Measurements from ENCODE around the gene TRIM44.
"Not testable (repeated sequence)": the region's sequence is repeated elsewhere in the genome, so short reads cannot be mapped to it uniquely, and the experiment has no call there.

The TRIM44 gene

GRCh38 chr11:35764417-35764816, 101.8 kb downstream of the TRIM44 start:
- no peak for DNase-seq

- DNase-seq = no peak
These were observed 102.6 kb downstream of the TRIM44 start for GRCh38 chr11:35765211-35765610.

DNA sequence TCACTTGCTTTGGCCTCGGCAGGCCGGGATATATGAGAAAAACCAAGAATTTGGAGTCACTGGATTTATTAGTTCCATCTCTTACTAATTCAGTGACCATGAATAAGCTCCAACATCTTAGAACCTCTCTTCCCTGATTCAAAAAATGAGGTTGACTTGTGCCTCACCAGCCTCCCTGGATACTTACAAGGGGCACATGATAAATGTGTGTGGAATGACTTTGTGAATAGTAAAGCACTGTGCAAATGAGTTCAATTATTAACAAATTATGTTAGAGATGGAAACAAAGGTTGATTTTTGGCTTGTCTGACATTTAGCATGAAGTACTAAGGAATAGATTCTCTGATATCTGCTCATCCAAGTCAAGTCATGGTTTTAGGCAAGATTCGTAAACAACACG, 104.1 kb downstream of the TRIM44 start:
- DNase-seq = no peak

GRCh38 chr11:35770425-35770824, 107.8 kb downstream of the TRIM44 start:
- not testable (repeated sequence) for DNase-seq

DNA sequence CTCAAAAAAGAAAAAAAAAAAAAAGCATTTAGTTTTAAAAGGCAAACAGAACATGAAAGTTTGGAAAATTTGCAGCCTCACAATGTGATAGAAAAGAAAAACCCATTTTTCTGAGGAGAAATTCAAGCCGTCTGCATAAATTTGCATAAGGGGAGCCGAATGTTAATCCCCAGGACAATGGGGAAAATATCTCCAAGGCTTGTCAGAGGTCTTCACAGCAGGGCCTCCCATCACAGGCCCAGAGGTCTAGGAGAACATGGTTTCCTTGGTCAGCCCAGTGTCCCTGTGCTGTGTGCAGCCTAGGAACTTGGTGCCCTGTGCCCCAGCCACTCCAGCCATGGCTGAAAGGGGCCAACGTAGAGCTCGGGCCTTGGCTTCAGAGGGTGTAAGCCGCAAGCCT, 109.1 kb downstream of the TRIM44 start:
- no peak for DNase-seq

DNA sequence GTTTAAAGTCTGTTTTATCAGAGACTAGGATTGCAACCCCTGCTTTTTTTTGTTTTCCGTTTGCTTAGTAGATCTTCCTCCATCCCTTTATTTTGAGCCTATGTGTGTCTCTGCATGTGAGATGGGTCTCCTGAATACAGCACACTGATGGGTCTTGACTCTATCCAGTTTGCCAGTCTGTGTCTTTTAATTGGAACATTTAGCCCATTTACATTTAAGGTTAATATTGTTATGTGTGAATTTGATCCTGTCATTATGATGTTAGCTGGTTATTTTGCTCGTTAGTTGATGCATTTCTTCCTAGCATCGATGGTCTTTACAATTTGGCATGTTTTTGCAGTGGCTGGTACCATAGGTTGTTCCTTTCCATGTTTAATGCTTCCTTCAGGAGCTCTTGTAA, 114.7 kb downstream of the TRIM44 start:
- DNase-seq = not testable (repeated sequence)

DNA sequence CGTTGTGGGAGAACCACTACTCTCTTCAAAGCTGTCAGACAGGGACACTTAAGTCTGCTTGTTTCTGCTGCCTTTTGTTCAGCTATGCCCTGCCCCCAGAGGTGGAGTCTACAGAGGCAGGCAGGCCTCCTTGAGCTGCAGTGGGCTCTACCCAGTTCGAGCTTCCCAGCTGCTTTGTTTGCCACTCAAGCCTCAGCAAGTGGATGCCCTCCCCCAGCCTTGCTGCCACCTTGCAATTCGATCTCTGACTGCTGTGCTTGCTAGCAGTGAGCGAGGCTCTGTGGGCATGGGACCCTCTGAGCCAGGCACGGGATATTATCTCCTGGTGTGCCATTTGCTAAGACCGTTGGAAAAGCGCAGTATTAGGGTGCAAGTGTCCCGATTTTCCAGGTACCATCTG, 116.4 kb downstream of the TRIM44 start:
- DNase-seq = not testable (repeated sequence)

DNA sequence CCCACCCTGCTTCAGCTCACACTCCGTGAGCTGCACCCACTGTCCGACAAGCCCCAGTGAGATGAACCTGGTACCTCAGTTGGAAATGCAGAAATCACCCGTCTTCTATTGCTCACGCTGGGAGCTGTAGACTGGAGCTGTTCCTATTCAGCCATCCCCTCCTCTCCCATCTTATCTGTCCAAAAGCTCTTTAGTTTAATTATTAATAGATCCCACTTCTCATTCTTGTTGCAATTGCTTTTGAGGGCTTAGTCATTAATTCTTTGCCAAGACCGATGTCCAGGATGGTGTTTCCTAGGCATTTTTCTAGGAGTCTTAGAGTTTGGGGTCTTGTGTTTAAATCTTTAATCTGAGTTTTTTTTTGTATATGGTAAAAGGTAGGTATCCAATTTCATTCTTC, 116.8 kb downstream of the TRIM44 start:
- DNase-seq = no peak

DNA sequence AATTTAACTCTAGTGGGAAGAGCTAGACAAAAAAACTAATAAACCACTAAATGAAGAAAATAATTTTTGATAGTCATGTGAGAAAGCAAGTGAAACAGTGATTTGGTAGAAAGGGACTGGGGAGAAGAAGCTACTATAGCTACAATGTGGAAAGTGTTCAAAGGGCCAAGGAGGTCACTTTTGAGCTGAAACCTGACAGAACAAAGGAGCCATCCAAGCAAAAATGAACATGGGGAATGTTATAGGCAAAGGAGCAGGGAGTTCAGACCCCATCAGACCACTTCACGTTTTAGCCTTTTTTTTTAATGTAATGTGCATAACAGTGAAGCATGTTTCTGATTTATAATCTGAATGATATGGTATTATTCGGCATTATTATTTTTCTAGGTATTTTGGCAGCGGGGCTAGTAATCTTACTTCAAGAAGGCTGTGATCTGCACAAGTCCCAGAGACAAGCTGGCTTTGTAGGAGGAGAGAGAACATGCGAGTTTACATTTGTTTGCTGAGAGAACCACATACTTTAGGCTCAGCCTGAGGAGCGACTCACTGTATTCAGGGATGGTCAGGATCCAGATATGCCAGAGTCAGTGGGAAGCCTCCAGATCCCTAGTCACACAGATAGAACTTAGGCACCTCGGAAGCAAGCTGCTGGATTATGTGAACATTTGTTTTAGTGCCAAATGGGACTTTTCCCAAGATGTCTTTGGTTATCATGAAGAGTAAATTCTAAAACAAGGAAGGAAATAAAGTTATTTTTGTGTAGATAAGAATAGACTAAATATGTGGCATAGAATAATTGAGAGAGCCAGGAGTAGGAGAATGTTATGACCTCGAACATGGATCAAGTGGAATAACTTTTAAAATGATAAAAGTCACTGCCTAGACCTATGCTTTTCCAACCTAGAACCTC, 118.6 kb downstream of the TRIM44 start:
- no peak for DNase-seq

DNA sequence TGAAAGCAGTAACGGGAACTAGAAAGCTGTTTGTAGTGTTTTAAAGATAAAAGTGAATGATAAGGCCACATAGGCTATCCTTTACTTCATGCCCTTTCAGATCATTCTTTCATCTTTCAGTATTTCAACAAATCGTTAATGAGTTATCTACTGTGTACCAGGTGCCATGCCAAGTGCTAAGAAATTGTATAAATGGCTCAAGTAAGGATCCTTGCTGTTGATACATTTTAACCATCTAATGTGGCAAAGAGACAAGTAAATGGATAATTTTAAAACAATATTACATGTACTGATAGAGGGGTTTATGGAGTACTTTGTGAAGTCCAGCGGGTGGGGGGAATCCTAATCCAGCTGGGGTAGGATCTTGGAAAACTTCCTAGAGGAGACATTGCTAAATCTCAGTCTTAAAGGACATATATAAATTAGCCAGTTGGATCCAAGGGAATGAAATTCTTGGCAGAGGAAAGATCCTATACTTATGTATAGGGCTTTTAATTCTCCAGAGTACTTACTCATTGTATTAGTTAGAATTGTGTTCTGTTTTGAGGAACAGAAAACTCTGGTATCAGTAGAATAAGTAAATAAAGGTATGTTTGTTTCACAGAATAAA, 119.4 kb downstream of the TRIM44 start:
- DNase-seq = no peak

GRCh38 chr11:35783809-35784208, 121.2 kb downstream of the TRIM44 start:
- no peak for DNase-seq

DNA sequence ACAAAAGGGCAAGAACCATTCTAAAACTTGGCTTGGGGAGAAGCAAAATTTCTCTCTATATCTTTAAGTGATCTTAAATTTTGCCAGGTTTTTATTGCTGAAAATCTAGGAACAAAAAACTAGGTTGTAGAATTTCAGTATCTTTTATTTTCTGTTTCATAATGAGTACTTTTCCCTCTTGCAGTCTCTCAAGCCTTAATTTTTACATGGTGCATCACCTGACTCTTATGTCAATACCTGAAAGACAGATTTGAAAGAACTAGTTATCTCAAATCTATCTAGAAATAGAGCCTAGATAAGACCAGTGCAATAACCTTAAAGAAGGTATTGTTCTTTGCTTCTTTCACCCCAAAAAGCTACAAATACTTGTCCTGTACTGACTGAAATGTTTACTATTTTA, 122.1 kb downstream of the TRIM44 start:
- DNase-seq = no peak

- no peak for DNase-seq
These were observed 123.0 kb downstream of the TRIM44 start for GRCh38 chr11:35785287-35786167.

GRCh38 chr11:35786188-35786587, 123.6 kb downstream of the TRIM44 start:
- DNase-seq = no peak

DNA sequence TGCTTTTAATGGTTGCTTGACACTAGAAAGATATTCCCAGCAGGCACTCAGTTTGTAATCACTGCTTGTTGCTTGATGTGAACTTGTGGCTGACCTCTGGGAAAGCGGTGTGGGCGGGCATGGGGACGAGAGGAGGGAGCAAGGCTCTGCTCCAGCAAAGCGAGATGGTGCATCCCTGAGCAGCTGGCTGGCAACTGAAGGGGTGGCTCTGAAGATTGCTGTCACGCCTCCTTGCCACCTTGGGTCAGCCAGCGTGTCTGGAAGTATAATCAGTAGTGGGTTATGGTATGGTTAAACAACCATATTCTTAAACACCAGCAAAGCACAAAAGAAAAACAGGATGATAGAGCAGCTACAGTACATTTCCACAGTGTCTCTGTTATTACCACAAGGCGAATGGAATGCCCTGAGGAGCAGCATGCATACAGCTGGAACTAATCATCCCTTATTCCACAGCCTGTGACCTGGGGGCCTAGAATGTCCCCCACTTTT, 124.5 kb downstream of the TRIM44 start:
- DNase-seq = no peak

DNA sequence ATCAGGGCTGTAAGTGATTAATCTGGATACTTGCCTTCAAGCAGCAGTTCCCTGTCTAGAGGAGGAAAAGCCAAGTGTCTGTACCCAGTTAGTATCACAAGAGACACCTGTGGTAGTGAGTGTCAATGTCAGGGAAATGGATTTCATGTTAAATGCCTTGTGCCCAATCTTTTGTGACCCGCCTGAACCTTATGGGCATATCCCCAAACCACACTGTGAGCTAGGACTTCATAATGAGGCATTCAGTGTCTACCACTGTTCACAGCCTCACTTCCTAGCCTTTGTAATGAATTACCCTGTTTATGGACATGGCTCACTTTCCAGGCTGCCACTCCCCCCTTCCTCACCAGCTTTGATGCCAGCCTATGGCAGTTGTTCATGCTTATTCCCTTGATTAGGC, 125.1 kb downstream of the TRIM44 start:
- DNase-seq = no peak

GRCh38 chr11:35791088-35791958, 128.7 kb downstream of the TRIM44 start:
- no peak for DNase-seq

DNA sequence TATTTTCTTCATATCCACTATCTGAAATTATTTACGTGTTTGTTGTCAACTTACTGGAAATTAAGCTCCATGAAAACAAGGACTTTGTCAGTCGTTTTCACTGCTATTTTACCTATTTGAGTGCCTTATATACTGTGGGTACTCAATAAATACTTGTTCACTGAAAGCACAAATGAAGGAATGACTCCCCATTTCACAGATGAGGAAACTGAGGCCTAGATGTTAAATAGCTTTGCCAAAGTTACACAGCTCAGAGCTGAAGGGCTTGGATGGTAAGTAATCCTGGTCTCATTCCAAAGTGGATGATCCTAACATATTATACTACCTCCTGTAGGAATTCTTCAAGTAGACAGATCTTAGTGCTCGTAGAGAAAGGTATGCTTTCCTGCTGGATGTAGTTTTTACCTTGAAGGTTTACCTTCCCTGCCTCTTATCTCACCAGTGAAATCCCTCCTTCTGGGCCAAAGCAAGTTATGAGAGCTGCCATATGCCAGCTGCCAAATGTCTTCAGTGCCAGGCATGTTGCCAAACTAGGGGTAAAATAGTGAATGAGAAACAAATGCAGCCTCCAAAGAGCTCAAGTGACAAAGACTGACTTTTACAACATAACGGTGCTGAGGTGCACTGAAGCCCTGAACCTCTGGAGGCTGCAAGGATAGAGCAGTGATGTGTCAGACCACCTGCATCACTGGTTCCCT, 129.7 kb downstream of the TRIM44 start:
- DNase-seq = no peak

DNA sequence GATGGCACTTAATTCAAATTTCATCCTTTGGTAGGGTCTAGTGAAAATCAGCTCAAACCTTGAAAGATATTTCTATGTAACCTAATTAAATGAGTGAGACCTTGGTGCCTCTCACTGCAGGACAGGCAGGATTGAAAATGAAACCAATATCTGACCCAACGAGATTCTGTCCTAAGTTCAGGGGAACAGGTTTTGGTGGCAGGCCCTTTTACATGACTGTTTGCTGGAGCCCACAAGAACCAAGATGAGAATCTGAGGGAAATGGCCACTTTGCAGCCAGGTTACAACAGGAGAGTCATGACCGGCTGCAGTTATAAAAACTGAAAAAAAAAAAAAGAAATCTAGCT, 130.2 kb downstream of the TRIM44 start:
- DNase-seq = no peak

- DNase-seq = no peak
These were observed 131.8 kb downstream of the TRIM44 start for GRCh38 chr11:35794333-35794732.

DNA sequence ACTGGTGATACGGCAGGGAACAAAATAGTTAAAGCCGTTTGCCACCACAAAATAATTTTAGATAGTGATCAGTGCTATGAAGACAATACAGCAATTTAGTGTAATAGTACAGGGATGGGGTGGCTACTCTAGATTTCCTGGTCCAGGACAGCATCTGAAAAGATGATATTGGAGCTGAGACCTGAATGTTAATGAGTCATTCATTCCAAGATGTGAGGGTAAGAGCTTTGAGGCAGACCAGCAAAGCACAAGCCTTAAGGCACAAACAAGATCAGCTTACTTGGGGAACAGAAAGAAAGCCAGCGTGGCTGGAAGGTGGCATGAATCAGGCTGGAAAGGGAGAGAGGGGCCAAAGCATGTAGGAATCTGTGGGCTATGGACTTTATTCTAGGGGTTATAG, 132.3 kb downstream of the TRIM44 start:
- no peak for DNase-seq

GRCh38 chr11:35796562-35796961, 134.0 kb downstream of the TRIM44 start:
- DNase-seq = no peak
